ENCODE measurements around the gene DEDD2. TPM values are rescaled to one million over a fixed set of nuclear protein-coding genes. Genes with fewer than 3 reads are reported as not detected.

Gene DEDD2
- total and polyA plus RNA-seq, 10 of the 15 experiments (the other 5 are each of a cell fraction or from before 2014, with no cell fraction given), result 2.5 to 24.7 (median 17.6) TPM

- TF ChIP-seq ETV6 (conservative IDR thresholded peaks at IDR 0.05 in 1 of 2, IDR thresholded peaks at IDR 0.05 in 1 of 2; ENCODE audit: borderline replicate concordance in 1 of 2, low read depth in 1 of 2) (no peak), ZNF592 (IDR thresholded peaks at IDR 0.05) (no peak), KAT2A (conservative IDR thresholded peaks at IDR 0.05; ENCODE audit: control insufficient read depth, low read depth, low read length) (no peak), MAX (IDR thresholded peaks at IDR 0.05; ENCODE audit: low read depth, low read length) (no peak), EZH2 (IDR thresholded peaks at IDR 0.05; ENCODE audit: borderline replicate concordance, control insufficient read depth, low read depth, low read length) (no peak), NRF1 (conservative IDR thresholded peaks at IDR 0.05; ENCODE audit: low read depth, low read length) (no peak)
Observed at GRCh38 chr19:42251572-42252358, 34.3 kb upstream of the DEDD2 start (continued).

All from GM12878 (cell line).